NT2/D1 (cell line): Measurements from ENCODE around the gene IL32.
"Not testable (repeated sequence)": the region's sequence is repeated elsewhere in the genome, so short reads cannot be mapped to it uniquely, and the experiment has no call there.

ENCODE experiments used
- DNase-seq: peaks from one replicate; pipeline ENCODE4 v3.0.0-alpha.2; 2011; ENCODE audit warnings: low read depth, low spot score
- H3K27me3 ChIP-seq: 2 replicates; pipeline ENCODE4 v1.6.0; 2011; ENCODE audit warnings: mild to moderate bottlenecking; ENCODE audit not compliant: insufficient read length, insufficient read depth
- H3K36me3 ChIP-seq: 2 replicates; pipeline ENCODE4 v1.6.1; 2011; ENCODE audit warnings: mild to moderate bottlenecking, low read length, mixed read lengths; ENCODE audit not compliant: insufficient read depth, insufficient read length
- H3K4me1 ChIP-seq: 2 replicates; pipeline ENCODE4 v1.5.1; 2011; ENCODE audit not compliant: insufficient read depth, insufficient read length
- H3K4me3 ChIP-seq: 2 replicates; pipeline ENCODE4 v1.5.1; 2011; ENCODE audit warnings: low read depth; ENCODE audit not compliant: insufficient read length
- H3K9ac ChIP-seq: 2 replicates; pipeline ENCODE4 v1.6.0; 2011; ENCODE audit warnings: low read depth; ENCODE audit not compliant: insufficient read length
- H3K9me3 ChIP-seq: 2 replicates; pipeline ENCODE4 v1.5.1; 2011; ENCODE audit warnings: mild to moderate bottlenecking, low read length; ENCODE audit not compliant: insufficient read depth
- SUZ12 ChIP-seq: IDR thresholded peaks from 2 replicates; pipeline ENCODE4 v1.6.1; 2011; ENCODE audit not compliant: insufficient read length, insufficient read depth; ENCODE audit errors: extremely low read depth
- YY1 ChIP-seq: IDR thresholded peaks from 2 replicates; pipeline ENCODE4 v1.6.1; 2011; ENCODE audit not compliant: insufficient read length, insufficient read depth
- ZNF274 ChIP-seq: IDR thresholded peaks from 2 replicates; pipeline ENCODE4 v1.6.1; 2011; ENCODE audit warnings: mild to moderate bottlenecking, low read depth, low read length

IL32 gene

DNA sequence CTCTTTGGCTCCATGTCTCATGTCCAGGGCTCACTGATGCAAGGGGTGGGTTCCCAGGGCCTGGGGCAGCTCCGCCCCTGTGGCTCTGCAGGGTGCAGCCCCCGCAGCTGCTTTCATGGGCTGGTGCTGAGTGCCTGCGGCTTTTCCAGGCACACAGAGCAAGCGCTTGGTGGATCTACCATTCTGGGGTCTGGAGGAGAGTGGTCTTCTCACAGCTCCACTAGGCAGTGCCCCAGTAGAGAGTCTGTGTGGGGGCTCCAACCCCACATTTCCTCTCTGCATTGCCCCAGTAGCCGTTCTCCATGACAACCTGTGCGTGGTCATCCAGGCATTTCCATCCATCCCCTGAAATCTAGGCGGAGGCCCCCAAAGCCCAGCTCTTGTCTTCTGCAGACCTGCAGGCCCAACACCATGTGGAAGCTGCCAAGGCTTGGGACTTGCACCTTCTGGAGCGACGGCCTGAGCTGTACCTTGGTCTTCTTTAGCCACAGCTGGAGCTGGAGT, 5.2 kb downstream of the IL32 start:
- Histone ChIP-seq H3K36me3 (peaks cover 20% of the 10 kb centered on the region), H3K4me3 (no peak overlapping the region), H3K27me3 (peaks cover 6% of the 10 kb centered on the region), H3K9me3 (no peaks in the 10 kb centered on the region), H3K9ac (no peak overlapping the region), H3K4me1 (peaks cover 4% of the 10 kb centered on the region)
- no peak for TF ChIP-seq YY1
- no peak for TF ChIP-seq SUZ12
- no peak for TF ChIP-seq ZNF274
- DNase-seq: no peak

- Histone ChIP-seq H3K9me3 (no peaks in the 10 kb centered on the region), H3K9ac (no peak overlapping the region), H3K4me1 (peaks cover 11% of the 10 kb centered on the region), H3K4me3 (no peak overlapping the region), H3K36me3 (peaks cover 20% of the 10 kb centered on the region), H3K27me3 (peaks cover 6% of the 10 kb centered on the region)
- DNase-seq: no peak
- no peak for TF ChIP-seq SUZ12
- TF ChIP-seq ZNF274: no peak
- TF ChIP-seq YY1: no peak
Observed at GRCh38 chr16:3071655-3072054, 6.2 kb downstream of the IL32 start.

DNA sequence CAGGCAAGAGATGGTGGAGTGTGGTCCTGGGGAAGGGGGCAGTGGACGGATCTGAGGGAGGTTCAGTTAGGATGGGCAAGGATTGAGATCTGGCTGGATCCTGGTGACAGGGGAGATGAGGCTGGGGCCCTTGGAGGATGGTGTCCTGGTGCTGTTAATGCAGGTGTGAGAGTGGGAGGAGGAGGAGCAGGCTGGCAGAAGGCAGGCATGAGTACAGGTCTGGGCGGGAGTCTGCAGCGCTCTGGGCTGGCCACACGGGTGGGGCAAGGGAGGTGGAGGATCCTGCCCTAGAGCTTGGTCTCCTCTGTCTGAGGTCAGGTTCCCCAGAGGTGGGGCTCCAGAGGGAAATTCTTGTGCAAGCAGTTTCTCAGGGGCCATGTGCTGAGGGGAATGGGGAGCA, 6.7 kb downstream of the IL32 start:
- not testable (repeated sequence) for H3K9ac ChIP-seq, DNase-seq, H3K9me3 ChIP-seq, H3K27me3 ChIP-seq, H3K4me3 ChIP-seq
- Histone ChIP-seq H3K36me3 (peaks cover 18% of the 10 kb centered on the region), H3K4me1 (peaks cover 12% of the 10 kb centered on the region)

GRCh38 chr16:3072576-3073263, 7.3 kb downstream of the IL32 start:
- not testable (repeated sequence) for H3K9ac ChIP-seq, H3K27me3 ChIP-seq, H3K4me3 ChIP-seq, H3K9me3 ChIP-seq, DNase-seq
- Histone ChIP-seq H3K4me1 (peaks cover 12% of the 10 kb centered on the region), H3K36me3 (peaks cover 13% of the 10 kb centered on the region)

DNA sequence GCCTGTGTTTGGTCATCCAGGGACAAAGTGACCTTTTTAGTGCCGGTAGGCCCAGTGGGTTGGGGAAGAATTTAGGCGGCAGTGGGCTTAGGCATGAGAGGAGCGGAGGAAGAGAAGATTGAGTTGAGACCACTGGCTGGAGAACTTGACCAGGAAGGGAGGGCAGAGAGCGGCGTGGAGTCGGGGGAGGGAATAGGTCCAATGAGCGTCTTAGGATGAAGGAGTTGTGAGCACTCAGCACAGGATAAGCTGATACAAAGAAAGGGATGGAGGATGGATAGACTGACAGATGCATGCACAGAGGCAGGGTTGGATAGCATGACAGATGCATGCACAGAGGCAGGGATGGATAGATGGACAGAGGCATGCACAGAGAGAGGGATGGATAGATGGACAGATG, 8.0 kb downstream of the IL32 start:
- H3K4me3 ChIP-seq: no peak overlapping the region
- H3K9ac ChIP-seq: no peak overlapping the region
- peaks cover 12% of the 10 kb centered on the region for H3K4me1 ChIP-seq
- H3K9me3 ChIP-seq: no peaks in the 10 kb centered on the region
- DNase-seq: no peak
- TF ChIP-seq ZNF274 (no peak), SUZ12 (no peak), YY1 (no peak)
- peaks cover 6% of the 10 kb centered on the region for H3K27me3 ChIP-seq
- H3K36me3 ChIP-seq: peaks cover 6% of the 10 kb centered on the region

DNA sequence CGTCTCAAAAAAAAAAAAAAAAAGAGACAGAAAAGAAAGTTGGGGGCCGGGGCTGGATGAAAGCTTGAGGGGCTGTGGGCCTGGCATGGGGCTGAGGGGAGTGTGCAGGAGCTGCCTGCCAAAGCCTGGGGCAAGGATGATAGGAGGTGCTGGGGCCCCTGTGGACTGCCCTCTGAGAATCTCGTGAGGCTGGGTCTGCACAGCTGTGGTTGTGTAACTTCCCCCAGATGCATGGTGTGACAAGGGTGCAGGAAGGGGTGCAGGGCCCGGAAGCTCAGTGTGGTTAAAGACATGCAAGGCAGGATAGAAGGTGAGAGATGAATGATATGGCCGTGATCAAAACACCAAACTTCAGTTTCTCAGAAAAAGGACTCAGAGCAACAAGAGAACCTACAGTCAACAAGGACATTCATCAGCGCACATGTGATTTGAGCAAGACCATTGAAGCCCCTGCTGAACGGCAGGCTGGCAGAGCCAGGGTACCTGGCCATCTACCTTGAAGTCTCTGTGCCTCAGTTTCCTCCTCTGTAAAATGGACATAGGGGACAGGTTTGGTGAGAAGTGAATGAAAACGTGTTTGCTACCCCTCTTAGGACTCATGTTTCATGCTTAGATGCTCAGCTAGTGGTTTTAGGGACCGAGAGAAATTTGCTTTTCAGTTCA, 9.6 kb downstream of the IL32 start:
- no peak for DNase-seq
- Histone ChIP-seq H3K27me3 (peaks cover 6% of the 10 kb centered on the region), H3K4me1 (peaks cover 12% of the 10 kb centered on the region), H3K36me3 (no peaks in the 10 kb centered on the region), H3K9ac (no peak overlapping the region), H3K4me3 (no peak overlapping the region), H3K9me3 (no peaks in the 10 kb centered on the region)
- TF ChIP-seq SUZ12 (no peak), YY1 (no peak), ZNF274 (no peak)

DNA sequence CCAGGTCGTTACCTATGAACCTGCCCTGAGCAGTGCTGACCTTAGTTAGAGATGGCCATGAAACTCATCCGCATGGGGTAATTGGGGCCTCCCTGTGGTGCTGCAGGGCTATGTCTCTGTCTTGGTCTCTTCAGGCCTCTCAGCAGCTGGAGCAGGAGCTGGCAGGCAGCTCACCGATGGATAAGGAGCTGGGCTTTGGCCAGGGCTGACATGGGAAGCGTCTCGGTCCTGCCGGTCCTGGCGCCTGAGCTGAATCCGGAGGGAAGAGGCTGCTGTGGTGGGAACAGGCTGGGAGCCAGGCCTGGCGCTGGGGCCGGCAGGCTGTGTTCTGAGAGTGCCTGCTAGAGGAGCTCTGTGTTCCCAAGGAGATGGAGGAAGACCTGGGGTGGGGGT, 10.1 kb downstream of the IL32 start:
- H3K4me3 ChIP-seq: no peak overlapping the region
- H3K36me3 ChIP-seq: no peaks in the 10 kb centered on the region
- H3K27me3 ChIP-seq: peaks cover 6% of the 10 kb centered on the region
- H3K9me3 ChIP-seq: no peaks in the 10 kb centered on the region
- TF ChIP-seq YY1 (no peak), SUZ12 (no peak), ZNF274 (no peak)
- DNase-seq: no peak
- H3K4me1 ChIP-seq: peaks cover 12% of the 10 kb centered on the region
- H3K9ac ChIP-seq: no peak overlapping the region

DNA sequence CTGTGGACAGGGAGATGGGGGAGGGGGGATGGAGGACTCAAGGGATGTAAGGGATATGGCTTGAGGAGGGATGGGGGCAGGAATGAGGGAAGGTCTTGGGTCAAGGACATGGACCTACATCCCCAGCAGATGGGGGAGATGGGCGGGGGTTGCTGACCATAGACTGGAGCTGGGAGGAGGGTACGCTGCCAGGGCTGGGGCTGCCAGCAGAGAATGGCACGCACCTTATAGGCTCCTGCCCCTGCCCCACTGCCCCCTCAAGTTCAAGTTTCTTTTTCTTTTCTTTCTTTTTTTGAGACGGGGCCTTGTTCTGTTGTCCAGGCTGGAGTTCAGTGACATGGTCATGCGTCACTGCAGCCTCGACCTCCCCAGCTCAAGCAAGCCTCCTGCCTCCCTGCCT, 10.5 kb downstream of the IL32 start:
- H3K4me1 ChIP-seq: peaks cover 12% of the 10 kb centered on the region
- DNase-seq, H3K27me3 ChIP-seq, H3K4me3 ChIP-seq, H3K36me3 ChIP-seq, H3K9me3 ChIP-seq, H3K9ac ChIP-seq: not testable (repeated sequence)
